MM.1S (cell line): Measurements from ENCODE around the gene ATP2A3.

Experiments
- DNase-seq: peaks from one replicate; pipeline ENCODE4 v3.0.0-alpha.2; 2015
- H2AFZ ChIP-seq: fragments of 300-600 bp; sonication (generic); 2 replicates; pipeline ENCODE4 v1.6.0; 2016; ENCODE audit warnings: antibody characterized with exemption, low read length
- H3F3A ChIP-seq: fragments of 300-600 bp; sonication (generic); 2 replicates; pipeline ENCODE4 v1.6.1; 2016; ENCODE audit warnings: mild to moderate bottlenecking, antibody characterized with exemption, low read length, moderate library complexity, mixed read lengths; ENCODE audit not compliant: insufficient read depth
- H3K27ac ChIP-seq: fragments of 300-600 bp; sonication (generic); 2 replicates; pipeline ENCODE4 v1.5.1; 2016; ENCODE audit warnings: mild to moderate bottlenecking, low read length
- H3K27me3 ChIP-seq: fragments of 300-600 bp; sonication (generic); replicated peaks from 2 replicates; pipeline ENCODE4 v1.6.0; 2016; ENCODE audit warnings: low read length; ENCODE audit not compliant: insufficient read depth
- H3K36me3 ChIP-seq: fragments of 300-600 bp; sonication (generic); replicated peaks from 2 replicates; pipeline ENCODE4 v1.6.1; 2016; ENCODE audit warnings: mild to moderate bottlenecking, low read length, mixed read lengths; ENCODE audit not compliant: insufficient read depth
- H3K4me1 ChIP-seq: fragments of 300-600 bp; sonication (generic); 2 replicates; pipeline ENCODE4 v1.6.1; 2016; ENCODE audit warnings: low read length, mixed read lengths
- H3K4me2 ChIP-seq: fragments of 300-600 bp; sonication (generic); 2 replicates; pipeline ENCODE4 v1.6.0; 2016; ENCODE audit warnings: low read depth, low read length
- H3K4me3 ChIP-seq: fragments of 300-600 bp; sonication (generic); 2 replicates; pipeline ENCODE4 v1.5.1; 2016; ENCODE audit warnings: low read length, mixed read lengths
- H3K79me2 ChIP-seq: fragments of 300-600 bp; sonication (generic); 2 replicates; pipeline ENCODE4 v1.6.1; 2016; ENCODE audit warnings: mixed run types, low read length, mixed read lengths
- H3K9ac ChIP-seq: fragments of 300-600 bp; sonication (generic); 2 replicates; pipeline ENCODE4 v1.6.1; 2016; ENCODE audit warnings: low read length, mixed read lengths
- H3K9me2 ChIP-seq: fragments of 300-600 bp; sonication (generic); replicated peaks from 2 replicates; pipeline ENCODE4 v1.6.1; 2016; ENCODE audit warnings: mild to moderate bottlenecking, low read length, mixed read lengths; ENCODE audit not compliant: insufficient read depth
- H3K9me3 ChIP-seq: fragments of 300-600 bp; sonication (generic); replicated peaks from 2 replicates; pipeline ENCODE4 v1.6.1; 2016; ENCODE audit warnings: mild to moderate bottlenecking, low read length, mixed read lengths; ENCODE audit not compliant: insufficient read depth
- H4K20me1 ChIP-seq: fragments of 300-600 bp; sonication (generic); 2 replicates; pipeline ENCODE4 v1.6.1; 2016; ENCODE audit warnings: mild to moderate bottlenecking, low read length, moderate library complexity, mixed read lengths; ENCODE audit not compliant: insufficient read depth
- EZH2 ChIP-seq: fragments of 300-600 bp; sonication (generic); optimal IDR thresholded peaks from 2 replicates; pipeline ENCODE3; 2017; ENCODE audit warnings: low read depth, mild to moderate bottlenecking, antibody characterized with exemption, low read length, mixed read lengths
- EZH2phosphoT487 ChIP-seq: fragments of 300-600 bp; sonication (generic); IDR thresholded peaks from 2 replicates; pipeline ENCODE4 v1.6.1; 2018; ENCODE audit warnings: antibody characterized with exemption, low read length
- TF ChIP-seq, protein P1 (sequence below): fragments of 300-600 bp; sonication (generic); IDR thresholded peaks from 2 replicates; pipeline ENCODE4 v1.5.1; 2016; ENCODE audit warnings: antibody characterized with exemption, low read length, mixed read lengths

The ATP2A3 gene

GRCh38 chr17:3886776-3887175 is 77.5 kb downstream of the ATP2A3 start:
- TF ChIP-seq EZH2 (no peak), EZH2phosphoT487 (no peak)
- TF ChIP-seq, protein P1, sequence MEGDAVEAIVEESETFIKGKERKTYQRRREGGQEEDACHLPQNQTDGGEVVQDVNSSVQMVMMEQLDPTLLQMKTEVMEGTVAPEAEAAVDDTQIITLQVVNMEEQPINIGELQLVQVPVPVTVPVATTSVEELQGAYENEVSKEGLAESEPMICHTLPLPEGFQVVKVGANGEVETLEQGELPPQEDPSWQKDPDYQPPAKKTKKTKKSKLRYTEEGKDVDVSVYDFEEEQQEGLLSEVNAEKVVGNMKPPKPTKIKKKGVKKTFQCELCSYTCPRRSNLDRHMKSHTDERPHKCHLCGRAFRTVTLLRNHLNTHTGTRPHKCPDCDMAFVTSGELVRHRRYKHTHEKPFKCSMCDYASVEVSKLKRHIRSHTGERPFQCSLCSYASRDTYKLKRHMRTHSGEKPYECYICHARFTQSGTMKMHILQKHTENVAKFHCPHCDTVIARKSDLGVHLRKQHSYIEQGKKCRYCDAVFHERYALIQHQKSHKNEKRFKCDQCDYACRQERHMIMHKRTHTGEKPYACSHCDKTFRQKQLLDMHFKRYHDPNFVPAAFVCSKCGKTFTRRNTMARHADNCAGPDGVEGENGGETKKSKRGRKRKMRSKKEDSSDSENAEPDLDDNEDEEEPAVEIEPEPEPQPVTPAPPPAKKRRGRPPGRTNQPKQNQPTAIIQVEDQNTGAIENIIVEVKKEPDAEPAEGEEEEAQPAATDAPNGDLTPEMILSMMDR, result no peak
- Histone ChIP-seq H2AFZ (no peak overlapping the region), H3K79me2 (no peaks in the 10 kb centered on the region), H3K9me2 (no peaks in the 10 kb centered on the region), H3K27me3 (no peaks in the 10 kb centered on the region; the same call in 1 of the 2 replicates), H4K20me1 (no peaks in the 10 kb centered on the region), H3K4me3 (no peak overlapping the region), H3K9ac (no peak overlapping the region), H3K4me2 (no peak overlapping the region), H3K36me3 (no peaks in the 10 kb centered on the region), H3F3A (no peaks in the 10 kb centered on the region), H3K9me3 (no peaks in the 10 kb centered on the region), H3K27ac (no peak overlapping the region), H3K4me1 (no peaks in the 10 kb centered on the region)
- no peak for DNase-seq

GRCh38 chr17:3885970-3886369 is 78.3 kb downstream of the ATP2A3 start:
- H3F3A ChIP-seq, result no peaks in the 10 kb centered on the region
- H3K9ac ChIP-seq, result no peak overlapping the region
- TF ChIP-seq EZH2phosphoT487 (no peak), EZH2 (no peak)
- TF ChIP-seq, protein P1, result no peak
- H4K20me1 ChIP-seq, result no peaks in the 10 kb centered on the region
- no peak overlapping the region for H2AFZ ChIP-seq
- no peaks in the 10 kb centered on the region for H3K4me1 ChIP-seq
- no peaks in the 10 kb centered on the region for H3K27me3 ChIP-seq
- no peaks in the 10 kb centered on the region for H3K9me2 ChIP-seq
- no peaks in the 10 kb centered on the region for H3K79me2 ChIP-seq
- H3K4me3 ChIP-seq, result no peak overlapping the region
- H3K36me3 ChIP-seq, result no peaks in the 10 kb centered on the region
- no peaks in the 10 kb centered on the region for H3K9me3 ChIP-seq
- DNase-seq, result no peak
- no peak overlapping the region for H3K27ac ChIP-seq
- no peak overlapping the region for H3K4me2 ChIP-seq

- DNase-seq, result no peak
- Histone ChIP-seq H3K4me1 (no peaks in the 10 kb centered on the region), H3K9me2 (no peaks in the 10 kb centered on the region), H3K36me3 (no peaks in the 10 kb centered on the region), H3K79me2 (no peaks in the 10 kb centered on the region), H3K27ac (no peak overlapping the region), H3F3A (no peaks in the 10 kb centered on the region), H3K9me3 (no peaks in the 10 kb centered on the region), H3K9ac (no peak overlapping the region), H3K4me3 (no peak overlapping the region), H3K27me3 (no peaks in the 10 kb centered on the region), H3K4me2 (no peak overlapping the region), H4K20me1 (no peaks in the 10 kb centered on the region), H2AFZ (no peak overlapping the region)
- TF ChIP-seq EZH2, result no peak
- TF ChIP-seq EZH2phosphoT487, result no peak
- TF ChIP-seq, protein P1, result no peak
Observed at GRCh38 chr17:3885271-3885670, 79.0 kb downstream of the ATP2A3 start.
